NAMALWA (cell line): Measurements from ENCODE around the gene ODF2.
"Not testable (repeated sequence)": the region's sequence is repeated elsewhere in the genome, so short reads cannot be mapped to it uniquely, and the experiment has no call there.

Experiments used
- DNase-seq: peaks from one replicate; pipeline ENCODE4 v3.0.0-alpha.2; 2015; ENCODE audit warnings: low spot score

ODF2 gene

DNA sequence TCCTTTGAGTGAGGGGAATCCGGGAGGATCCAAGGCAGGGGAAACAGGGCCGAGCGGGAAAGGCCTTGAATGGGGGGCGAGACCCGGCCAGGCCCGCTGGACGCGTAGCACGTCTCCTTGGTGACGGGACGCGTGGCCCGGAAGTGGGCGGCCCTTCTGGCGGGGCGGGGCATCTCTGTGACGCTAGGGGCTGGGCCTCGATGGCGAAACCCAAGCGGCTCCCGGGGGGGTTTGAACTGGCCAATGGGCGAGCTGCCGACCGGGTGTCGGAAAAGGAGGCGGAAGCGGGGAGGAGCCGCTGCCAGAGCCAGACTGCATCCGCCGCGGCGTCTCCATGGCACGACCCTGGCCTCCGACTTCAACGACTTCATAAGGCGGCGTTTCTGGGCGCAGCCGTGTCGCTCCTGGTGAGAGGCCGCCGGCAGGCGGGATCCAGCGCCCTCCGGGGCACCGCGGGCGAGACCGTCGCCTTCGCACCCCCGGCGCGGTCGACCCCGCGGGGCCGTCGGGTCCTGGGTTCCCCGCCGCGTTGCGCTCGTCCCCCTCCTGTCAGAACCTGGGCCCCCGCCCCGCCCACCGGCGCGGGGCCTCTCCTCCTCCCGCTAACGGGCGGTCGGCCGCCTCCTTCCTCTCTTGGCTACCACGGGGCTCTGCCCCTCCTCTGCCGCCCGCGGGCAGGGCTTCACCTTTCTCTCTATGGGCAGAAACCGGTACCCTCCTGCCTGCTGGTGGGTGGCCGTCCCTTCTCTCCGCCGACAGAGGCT is at the start of gene ODF2:
TSS of gene ODF2 (plus strand) at position 158 of the 764 bp plus-strand sequence. CDS start at position 244, 86 bp downstream.
- peak; percentile 98 for DNase-seq

DNA sequence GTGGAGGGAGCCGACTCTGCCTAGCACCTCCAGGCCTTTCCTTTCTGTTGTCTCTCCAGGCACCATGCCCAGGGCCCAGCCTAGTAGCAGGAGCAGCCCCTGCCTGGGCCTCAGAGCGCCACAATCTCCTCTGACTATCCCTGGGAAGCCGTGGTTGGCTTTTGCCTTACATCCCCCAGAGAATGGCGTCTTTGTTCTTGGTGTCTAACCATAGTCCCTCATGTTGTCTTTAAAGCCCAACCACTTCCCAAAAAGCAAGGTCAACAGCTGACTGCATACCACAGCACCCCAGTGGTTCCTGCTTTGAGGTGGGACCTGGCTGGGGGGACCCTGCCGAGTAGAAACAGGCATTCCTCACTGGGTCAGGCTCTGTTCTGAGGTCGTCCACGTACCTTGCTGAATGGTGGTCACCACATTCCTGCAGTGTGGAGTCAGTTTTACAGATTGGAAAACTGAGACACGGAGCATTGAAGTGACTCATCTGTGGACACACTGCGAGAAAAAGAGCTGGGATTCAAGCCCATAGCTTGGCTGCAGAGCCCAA is 48.9 kb upstream of the ODF2 start:
- no peak for DNase-seq

GRCh38 chr9:128408963-128409431 is 46.8 kb upstream of the ODF2 start:
- DNase-seq: no peak

- no peak for DNase-seq
Observed at GRCh38 chr9:128409450-128409849, 46.4 kb upstream of the ODF2 start.

DNA sequence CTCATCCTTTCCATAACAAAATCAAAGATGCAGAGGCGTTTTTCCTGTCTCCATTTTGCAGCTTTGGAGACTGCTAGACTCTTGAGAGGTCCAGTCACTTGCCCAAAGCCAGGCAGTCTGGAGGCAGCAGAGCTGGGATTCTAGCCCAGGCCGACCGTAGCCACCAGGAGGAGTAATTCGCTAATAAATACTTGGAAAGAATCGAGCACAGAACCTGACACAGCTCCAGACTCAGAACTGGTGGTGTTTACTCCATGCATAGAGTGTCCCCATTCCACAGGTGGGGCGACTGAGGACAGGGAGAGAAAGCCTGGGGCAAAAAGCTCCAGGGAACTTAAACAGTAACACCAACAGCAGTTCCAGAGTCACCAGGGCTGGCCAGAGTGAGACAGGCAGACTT is 45.8 kb upstream of the ODF2 start:
- DNase-seq: peak; percentile 32

DNA sequence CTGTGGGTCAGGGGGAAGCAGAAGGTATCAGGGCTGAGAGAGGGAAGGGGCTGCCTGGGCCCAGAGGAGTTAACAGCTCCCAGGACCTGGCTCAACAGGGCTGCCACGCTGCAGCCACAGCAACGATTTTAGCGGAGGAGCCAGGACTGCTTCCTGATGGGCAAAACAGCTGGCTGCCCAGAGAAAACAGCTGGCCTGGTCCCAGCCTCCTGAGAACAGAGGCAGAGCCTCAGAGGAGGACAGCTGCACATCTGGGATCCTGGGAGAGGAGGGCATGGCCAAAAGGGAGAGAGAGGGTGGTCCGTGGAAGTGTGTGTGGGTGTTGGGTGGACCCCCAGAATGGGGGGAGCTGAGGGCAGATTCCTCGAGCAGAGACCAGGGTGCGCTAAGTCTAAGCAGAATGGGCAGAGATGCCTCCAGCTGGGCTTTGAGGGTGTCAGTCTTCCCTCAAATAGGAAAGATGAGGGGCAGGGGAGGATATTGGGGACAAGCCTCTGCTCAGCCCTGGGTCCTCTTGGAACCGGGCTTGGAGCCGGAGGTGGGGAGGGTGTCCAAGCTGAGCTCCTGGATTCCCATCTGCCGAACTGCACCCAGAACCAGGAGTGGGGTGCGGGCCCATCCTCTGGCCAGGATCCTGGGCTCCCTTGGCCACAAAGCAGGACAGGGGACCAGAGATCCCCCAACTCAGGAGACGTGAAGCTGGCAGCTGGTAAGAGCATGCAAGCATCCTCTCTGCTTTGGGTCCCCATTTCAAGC is 44.3 kb upstream of the ODF2 start:
- DNase-seq: no peak

DNA sequence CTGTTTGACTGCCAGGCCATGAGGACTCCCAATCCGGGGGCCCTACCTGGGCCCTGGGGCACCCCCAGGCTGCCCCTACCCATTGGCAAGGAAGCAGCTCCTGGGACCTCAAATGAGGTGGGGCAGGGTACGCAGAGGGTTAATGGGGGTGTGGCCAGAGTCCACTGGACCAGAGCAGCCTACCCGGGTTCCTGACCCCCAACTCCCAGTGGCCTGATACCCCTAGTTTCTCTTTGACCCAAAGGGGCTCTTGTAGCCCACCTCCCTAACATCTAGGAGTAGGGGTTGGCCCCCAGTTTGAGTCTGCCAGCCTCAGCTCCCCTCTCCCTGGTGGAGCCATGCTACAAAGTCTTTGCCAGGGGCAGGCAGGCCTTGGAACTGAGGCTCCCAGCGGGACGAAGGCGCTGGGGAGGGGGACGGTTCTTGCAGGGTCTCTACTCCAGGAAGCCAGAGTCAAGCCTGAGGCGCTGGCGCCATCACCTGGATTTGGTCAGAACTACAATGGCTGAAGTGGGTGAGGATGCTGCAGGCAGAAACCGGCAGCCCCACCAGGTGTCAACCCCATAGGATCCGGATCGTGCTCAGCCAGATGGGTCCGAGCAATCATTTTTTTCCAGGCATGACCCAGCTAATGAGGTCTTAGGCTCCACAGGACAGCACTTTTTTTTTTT is 43.6 kb upstream of the ODF2 start:
- DNase-seq: peak; percentile 87

GRCh38 chr9:128413728-128414127 is 42.1 kb upstream of the ODF2 start:
- DNase-seq: not testable (repeated sequence)

DNA sequence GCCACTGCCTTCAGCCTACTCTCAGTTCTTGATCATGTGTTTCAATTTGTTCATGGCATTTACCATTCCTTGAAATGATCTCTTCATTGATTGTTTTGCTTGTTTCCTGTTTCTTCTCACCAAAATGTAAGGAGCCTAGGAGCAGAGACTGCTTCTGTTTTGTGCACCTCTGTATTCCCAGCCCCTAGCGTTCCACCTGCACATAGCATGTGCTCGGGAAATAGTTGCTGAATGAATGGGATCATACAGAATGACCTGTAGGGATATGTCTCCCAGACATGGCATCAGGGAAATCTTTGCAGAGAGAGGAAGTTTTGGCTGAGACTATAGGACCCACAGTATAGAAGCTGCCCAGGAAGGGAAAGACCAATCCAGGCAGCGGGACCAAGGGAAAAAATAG is 41.3 kb upstream of the ODF2 start:
- DNase-seq: no peak

- DNase-seq: no peak
Observed at GRCh38 chr9:128415281-128415680, 40.5 kb upstream of the ODF2 start.

GRCh38 chr9:128416014-128416413 is 39.8 kb upstream of the ODF2 start:
- no peak for DNase-seq

GRCh38 chr9:128416432-128417019 is 39.3 kb upstream of the ODF2 start:
- DNase-seq: no peak

DNA sequence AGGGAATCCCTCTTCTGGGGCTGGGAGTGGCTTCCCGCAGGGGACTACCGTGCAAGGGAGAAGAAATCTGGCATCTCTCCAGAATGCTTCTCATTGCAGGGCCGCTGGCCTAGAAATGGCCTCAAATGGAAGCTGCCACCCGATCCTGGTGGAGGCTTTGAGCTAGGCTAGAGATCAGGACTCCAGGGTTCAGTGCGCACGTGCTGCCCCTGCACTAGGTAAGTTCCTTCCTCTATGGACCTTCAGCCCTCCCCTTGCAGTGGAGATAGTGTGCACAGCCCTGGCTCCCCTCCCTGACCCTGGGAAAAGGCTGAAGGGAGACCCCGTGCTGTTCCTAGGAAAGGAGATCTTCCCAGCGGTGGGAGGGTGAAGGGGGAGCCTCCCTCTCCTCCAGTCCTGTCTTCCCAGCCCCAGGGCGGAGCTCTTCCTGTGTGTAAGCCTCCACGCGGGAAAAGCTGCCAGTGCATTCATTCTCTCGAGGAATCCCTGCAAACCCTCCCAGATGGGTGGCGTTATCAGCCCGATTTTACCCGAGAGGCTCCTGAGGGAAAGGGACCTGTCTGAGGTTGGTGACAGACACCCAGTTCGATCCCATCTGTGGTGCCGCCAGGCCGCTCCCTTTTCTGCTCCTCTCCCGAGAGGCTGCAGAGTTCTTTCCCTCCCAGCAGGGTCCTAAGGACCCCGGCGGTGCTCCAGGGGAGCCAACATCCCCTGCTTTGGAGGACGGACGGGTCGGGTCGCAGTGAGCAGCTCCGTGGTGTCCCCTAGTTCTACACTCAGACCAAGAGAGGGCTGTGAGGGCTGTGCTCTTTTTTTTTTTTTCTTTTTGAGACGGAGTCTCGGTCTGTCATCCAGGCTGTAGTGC is 36.5 kb upstream of the ODF2 start:
- DNase-seq: no peak

- peak; percentile 74 for DNase-seq
Observed at GRCh38 chr9:128420060-128420650, 35.7 kb upstream of the ODF2 start.

- peak; percentile 55 for DNase-seq
Observed at GRCh38 chr9:128420651-128421481, 34.9 kb upstream of the ODF2 start, which contains the start of gene CERCAM. Gene CERCAM (plus strand): TSS chr9:128420857. CDS start chr9:128420878, 21 bp downstream.

GRCh38 chr9:128421482-128421996 is 34.3 kb upstream of the ODF2 start:
- DNase-seq: no peak

DNA sequence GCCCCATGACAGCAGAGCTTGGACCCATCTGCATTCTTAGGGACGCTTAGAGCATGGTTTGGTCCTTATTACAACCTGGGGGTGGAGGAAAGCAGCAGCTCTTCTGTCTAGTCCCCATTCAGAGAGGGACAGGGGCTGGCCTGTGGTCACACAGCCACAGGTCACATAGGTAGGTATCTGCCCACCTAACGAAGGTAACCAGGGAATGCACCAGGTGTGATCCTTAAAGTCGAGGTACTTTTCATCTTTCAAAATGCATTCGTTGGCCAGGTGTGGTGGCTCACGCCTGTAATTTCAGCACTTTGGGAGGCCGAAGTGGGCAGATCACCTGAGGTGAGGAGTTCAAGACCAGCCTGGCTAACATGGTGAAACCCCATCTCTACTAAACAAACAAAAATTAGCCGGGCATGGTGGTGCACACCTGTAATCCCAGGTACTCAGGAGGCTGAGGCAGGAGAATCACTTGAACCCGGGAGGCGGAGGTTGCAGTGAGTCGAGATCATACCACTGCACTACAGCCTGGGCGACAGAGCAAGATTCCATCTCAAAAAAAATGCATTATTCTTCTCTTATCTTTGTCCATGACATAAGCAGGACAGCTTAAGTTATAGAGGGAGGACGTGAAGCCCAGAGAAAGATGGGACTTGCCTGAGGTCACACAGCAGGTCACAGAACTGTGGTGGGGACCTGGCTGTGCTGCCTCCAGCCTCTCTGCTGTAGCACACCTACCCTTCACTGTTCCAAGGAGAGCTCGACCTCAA is 33.6 kb upstream of the ODF2 start:
- DNase-seq: not testable (repeated sequence)

DNA sequence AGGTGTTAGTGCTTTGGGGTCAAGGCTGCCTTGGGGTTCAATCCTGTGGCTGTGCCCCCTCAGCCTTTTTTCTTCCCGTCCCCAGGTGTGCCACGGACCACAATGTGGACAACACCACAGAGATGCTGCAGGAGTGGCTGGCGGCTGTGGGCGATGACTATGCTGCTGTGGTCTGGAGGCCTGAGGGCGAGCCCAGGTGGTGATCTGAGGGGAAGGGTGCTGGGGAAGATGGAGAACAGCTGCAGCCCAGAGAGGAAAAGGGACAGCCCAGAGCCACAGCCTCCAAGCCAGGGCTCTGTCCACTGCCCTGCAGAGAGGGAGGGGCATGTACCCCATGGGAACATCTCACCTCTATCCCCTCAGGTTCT is 33.0 kb upstream of the ODF2 start:
- DNase-seq: no peak

DNA sequence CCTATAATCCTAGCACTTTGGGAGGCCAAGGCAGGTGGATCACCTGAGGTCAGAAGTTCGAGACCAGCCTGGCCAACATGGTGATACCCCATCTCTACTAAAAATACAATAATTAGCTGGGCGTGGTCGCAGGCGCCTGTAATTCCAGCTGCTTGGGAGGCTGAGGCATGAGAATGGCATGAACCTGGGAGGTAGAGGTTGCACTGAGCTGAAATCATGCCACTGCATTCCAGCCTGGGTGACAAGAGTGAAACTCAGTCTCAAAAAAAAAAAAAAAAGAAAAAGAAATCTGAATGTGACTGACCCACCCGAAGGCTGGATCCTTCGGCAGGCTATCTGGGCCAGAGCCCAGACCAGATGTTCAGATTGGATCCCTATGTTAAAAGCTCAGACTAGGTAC is 32.5 kb upstream of the ODF2 start:
- DNase-seq: not testable (repeated sequence)
